ENCODE data around the gene COL18A1. TPM values are rescaled to one million over a fixed set of nuclear protein-coding genes. Genes with fewer than 3 reads are reported as not detected.
"Not testable (repeated sequence)": the region's sequence is repeated elsewhere in the genome, so short reads cannot be mapped to it uniquely, and the experiment has no call there.

The COL18A1 gene
- total RNA-seq, 1 donor from 2014 or later = 59.0 TPM

GRCh38 chr21:45525910-45526306 is 120.9 kb downstream of the COL18A1 start:
- H3K36me3 ChIP-seq (ENCODE audit: control insufficient read depth in 3 of 3, insufficient read depth in 3 of 3, low read length in 3 of 3) = peaks cover 0 to 9% (median 6%) of the 10 kb centered on the region in 3 donors
- no peak overlapping the region for H3K27ac ChIP-seq (ENCODE audit: low read depth, low read length)

GRCh38 chr21:45527151-45527999 is 122.4 kb downstream of the COL18A1 start:
- H3K4me1 ChIP-seq (ENCODE audit: control insufficient read depth in 3 of 3, insufficient read depth in 3 of 3, low read length in 3 of 3); H3K4me3 ChIP-seq (ENCODE audit: low read length in 3 of 3); H3K27ac ChIP-seq (ENCODE audit: low read depth, low read length); H3K36me3 ChIP-seq (ENCODE audit: control insufficient read depth in 3 of 3, insufficient read depth in 3 of 3, low read length in 3 of 3); H3K27me3 ChIP-seq (ENCODE audit: control insufficient read depth in 3 of 3, insufficient read depth in 3 of 3, low read length in 3 of 3); H3K9ac ChIP-seq (ENCODE audit: low read depth in 1 of 3, low read length in 3 of 3); H3K9me3 ChIP-seq (ENCODE audit: control insufficient read depth in 3 of 3, low read length in 3 of 3): not testable (repeated sequence)

More at GRCh38 chr21:45525910-45526306, 120.9 kb downstream of the COL18A1 start:
- no peak overlapping the region for H3K9ac ChIP-seq (ENCODE audit: low read depth in 1 of 3, low read length in 3 of 3)
- H3K4me3 ChIP-seq (ENCODE audit: low read length in 3 of 3) = no peak overlapping the region
- H3K9me3 ChIP-seq (ENCODE audit: control insufficient read depth in 3 of 3, low read length in 3 of 3) = peaks cover 0 to 5% (median 3%) of the 10 kb centered on the region in 3 donors
- no peaks in the 10 kb centered on the region for H3K27me3 ChIP-seq (ENCODE audit: control insufficient read depth in 3 of 3, insufficient read depth in 3 of 3, low read length in 3 of 3)
- H3K4me1 ChIP-seq (ENCODE audit: control insufficient read depth in 3 of 3, insufficient read depth in 3 of 3, low read length in 3 of 3) = no peaks in the 10 kb centered on the region

- no peaks in the 10 kb centered on the region for H3K9me3 ChIP-seq (ENCODE audit: control insufficient read depth in 3 of 3, low read length in 3 of 3)
- H3K27me3 ChIP-seq (ENCODE audit: control insufficient read depth in 3 of 3, insufficient read depth in 3 of 3, low read length in 3 of 3) = no peaks in the 10 kb centered on the region
- H3K9ac ChIP-seq (ENCODE audit: low read depth in 1 of 3, low read length in 3 of 3) = no peak overlapping the region
- no peaks in the 10 kb centered on the region for H3K4me1 ChIP-seq (ENCODE audit: control insufficient read depth in 3 of 3, insufficient read depth in 3 of 3, low read length in 3 of 3)
- H3K27ac ChIP-seq (ENCODE audit: low read depth, low read length) = no peak overlapping the region
- peaks cover 0 to 9% (median 6%) of the 10 kb centered on the region in 3 donors for H3K36me3 ChIP-seq (ENCODE audit: control insufficient read depth in 3 of 3, insufficient read depth in 3 of 3, low read length in 3 of 3)
- H3K4me3 ChIP-seq (ENCODE audit: low read length in 3 of 3) = no peak overlapping the region
Measured at GRCh38 chr21:45528028-45528705, 123.2 kb downstream of the COL18A1 start.

- Histone ChIP-seq H3K9ac (ENCODE audit: low read depth in 1 of 3, low read length in 3 of 3) (no peak overlapping the region), H3K4me1 (ENCODE audit: control insufficient read depth in 3 of 3, insufficient read depth in 3 of 3, low read length in 3 of 3) (peaks cover 0 to 8% (median 6%) of the 10 kb centered on the region in 3 donors), H3K36me3 (ENCODE audit: control insufficient read depth in 3 of 3, insufficient read depth in 3 of 3, low read length in 3 of 3) (peaks cover 0 to 9% (median 6%) of the 10 kb centered on the region in 3 donors)
Measured at GRCh38 chr21:45528981-45529784, 124.2 kb downstream of the COL18A1 start.

GRCh38 chr21:45529785-45530422 is 124.9 kb downstream of the COL18A1 start:
- no peaks in the 10 kb centered on the region for H3K27me3 ChIP-seq (ENCODE audit: control insufficient read depth in 3 of 3, insufficient read depth in 3 of 3, low read length in 3 of 3)
- H3K4me1 ChIP-seq (ENCODE audit: control insufficient read depth in 3 of 3, insufficient read depth in 3 of 3, low read length in 3 of 3) = peaks cover 0 to 15% (median 13%) of the 10 kb centered on the region in 3 donors
- no peak overlapping the region for H3K4me3 ChIP-seq (ENCODE audit: low read length in 3 of 3)
- H3K36me3 ChIP-seq (ENCODE audit: control insufficient read depth in 3 of 3, insufficient read depth in 3 of 3, low read length in 3 of 3) = peaks cover 0 to 9% (median 6%) of the 10 kb centered on the region in 3 donors
- no peak overlapping the region for H3K9ac ChIP-seq (ENCODE audit: low read depth in 1 of 3, low read length in 3 of 3)
- no peaks in the 10 kb centered on the region for H3K9me3 ChIP-seq (ENCODE audit: control insufficient read depth in 3 of 3, low read length in 3 of 3)
- H3K27ac ChIP-seq (ENCODE audit: low read depth, low read length) = no peak overlapping the region

More at GRCh38 chr21:45528981-45529784, 124.2 kb downstream of the COL18A1 start:
- no peaks in the 10 kb centered on the region for H3K9me3 ChIP-seq (ENCODE audit: control insufficient read depth in 3 of 3, low read length in 3 of 3)
- no peak overlapping the region for H3K27ac ChIP-seq (ENCODE audit: low read depth, low read length)
- H3K27me3 ChIP-seq (ENCODE audit: control insufficient read depth in 3 of 3, insufficient read depth in 3 of 3, low read length in 3 of 3) = no peaks in the 10 kb centered on the region
- no peak overlapping the region for H3K4me3 ChIP-seq (ENCODE audit: low read length in 3 of 3)

- no peaks in the 10 kb centered on the region for H3K9me3 ChIP-seq (ENCODE audit: control insufficient read depth in 3 of 3, low read length in 3 of 3)
- H3K27me3 ChIP-seq (ENCODE audit: control insufficient read depth in 3 of 3, insufficient read depth in 3 of 3, low read length in 3 of 3) = no peaks in the 10 kb centered on the region
- H3K27ac ChIP-seq (ENCODE audit: low read depth, low read length) = no peak overlapping the region
- no peak overlapping the region for H3K9ac ChIP-seq (ENCODE audit: low read depth in 1 of 3, low read length in 3 of 3)
- peaks cover 0 to 21% (median 17%) of the 10 kb centered on the region in 3 donors for H3K4me1 ChIP-seq (ENCODE audit: control insufficient read depth in 3 of 3, insufficient read depth in 3 of 3, low read length in 3 of 3)
- H3K4me3 ChIP-seq (ENCODE audit: low read length in 3 of 3) = no peak overlapping the region
- peaks cover 0 to 9% (median 6%) of the 10 kb centered on the region in 3 donors for H3K36me3 ChIP-seq (ENCODE audit: control insufficient read depth in 3 of 3, insufficient read depth in 3 of 3, low read length in 3 of 3)
Measured at GRCh38 chr21:45530423-45531113, 125.6 kb downstream of the COL18A1 start.

GRCh38 chr21:45531114-45531392 is 126.1 kb downstream of the COL18A1 start:
- not testable (repeated sequence) for H3K27ac ChIP-seq (ENCODE audit: low read depth, low read length); H3K36me3 ChIP-seq (ENCODE audit: control insufficient read depth in 3 of 3, insufficient read depth in 3 of 3, low read length in 3 of 3); H3K9ac ChIP-seq (ENCODE audit: low read depth in 1 of 3, low read length in 3 of 3); H3K4me3 ChIP-seq (ENCODE audit: low read length in 3 of 3); H3K9me3 ChIP-seq (ENCODE audit: control insufficient read depth in 3 of 3, low read length in 3 of 3); H3K27me3 ChIP-seq (ENCODE audit: control insufficient read depth in 3 of 3, insufficient read depth in 3 of 3, low read length in 3 of 3)
- H3K4me1 ChIP-seq (ENCODE audit: control insufficient read depth in 3 of 3, insufficient read depth in 3 of 3, low read length in 3 of 3) = peaks cover 0 to 21% (median 17%) of the 10 kb centered on the region in 3 donors

- Histone ChIP-seq H3K36me3 (ENCODE audit: control insufficient read depth in 3 of 3, insufficient read depth in 3 of 3, low read length in 3 of 3) (peaks cover 0 to 9% (median 6%) of the 10 kb centered on the region in 3 donors), H3K4me1 (ENCODE audit: control insufficient read depth in 3 of 3, insufficient read depth in 3 of 3, low read length in 3 of 3) (peaks cover 0 to 21% (median 17%) of the 10 kb centered on the region in 3 donors), H3K9me3 (ENCODE audit: control insufficient read depth in 3 of 3, low read length in 3 of 3) (no peaks in the 10 kb centered on the region), H3K27me3 (ENCODE audit: control insufficient read depth in 3 of 3, insufficient read depth in 3 of 3, low read length in 3 of 3) (no peaks in the 10 kb centered on the region), H3K9ac (ENCODE audit: low read depth in 1 of 3, low read length in 3 of 3) (no peak overlapping the region), H3K27ac (ENCODE audit: low read depth, low read length) (no peak overlapping the region), H3K4me3 (ENCODE audit: low read length in 3 of 3) (no peak overlapping the region)
Measured at GRCh38 chr21:45531393-45532215, 126.6 kb downstream of the COL18A1 start.
